ENCODE measurements around the gene SPAG6.
A peak's percentile ranks its signal among the peaks of the same experiment; 100 is the strongest.

SPAG6 gene

DNA sequence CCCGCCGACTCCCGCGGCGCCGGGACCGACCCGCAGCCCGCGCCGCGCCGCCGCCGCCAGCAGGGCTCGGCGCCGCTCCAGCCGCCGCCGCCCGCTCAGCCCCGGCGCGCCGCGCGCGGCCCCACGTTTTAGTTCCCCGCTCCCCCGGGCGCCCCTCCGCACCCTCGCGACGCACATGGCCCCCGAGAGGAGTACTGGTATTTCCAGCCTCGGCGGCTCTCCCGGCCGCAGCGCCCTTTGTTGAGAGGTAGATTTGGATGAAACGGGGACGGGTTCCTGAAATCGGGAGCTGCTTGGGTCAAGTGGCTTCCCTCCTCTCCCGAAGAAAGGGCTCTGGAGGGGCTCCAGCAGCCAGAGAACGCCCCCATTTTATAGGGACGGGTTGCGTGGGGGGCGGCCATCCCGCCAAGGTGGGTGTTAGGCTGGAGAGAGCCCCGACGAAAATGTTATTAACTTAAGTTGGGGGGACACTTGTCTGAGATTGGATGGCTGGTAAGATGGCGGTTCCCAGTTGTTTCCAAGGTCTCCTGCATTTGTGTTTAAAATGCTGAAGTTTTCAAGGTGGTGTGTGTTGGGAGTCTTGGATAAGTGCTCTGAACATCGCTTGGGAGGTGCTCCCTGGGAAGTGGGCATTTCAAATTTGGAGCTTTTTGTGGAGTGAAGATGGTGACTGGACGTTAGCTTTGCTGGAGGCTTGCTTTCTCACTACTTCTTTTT is 23.2 kb upstream of the SPAG6 start:
- no peak for DNase-seq (ENCODE audit: low spot score)

DNA sequence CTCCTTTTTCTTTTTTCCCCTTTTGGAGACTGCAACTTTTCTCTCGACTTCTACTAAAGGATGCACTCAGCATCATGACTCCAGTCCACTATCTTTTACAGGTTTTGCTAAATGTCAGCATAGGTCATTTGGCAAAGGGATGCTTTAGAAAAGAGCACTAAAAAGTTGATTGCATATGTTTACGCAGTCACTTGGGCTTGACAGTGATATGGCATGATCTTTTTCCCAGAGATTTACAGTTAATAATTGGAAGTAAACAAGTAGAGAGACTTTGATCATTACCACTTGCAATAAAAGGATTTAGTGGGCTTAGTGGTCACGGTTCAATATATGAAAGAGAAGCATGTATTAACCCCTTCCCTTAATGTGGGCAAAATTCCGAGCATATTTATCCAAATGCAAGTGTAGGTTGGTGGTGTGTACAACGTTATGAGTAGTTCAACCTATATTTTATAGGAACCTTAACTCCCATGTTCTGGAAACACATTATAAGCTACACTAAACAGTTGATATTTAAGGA is 22.6 kb upstream of the SPAG6 start:
- DNase-seq (ENCODE audit: low spot score): no peak

DNA sequence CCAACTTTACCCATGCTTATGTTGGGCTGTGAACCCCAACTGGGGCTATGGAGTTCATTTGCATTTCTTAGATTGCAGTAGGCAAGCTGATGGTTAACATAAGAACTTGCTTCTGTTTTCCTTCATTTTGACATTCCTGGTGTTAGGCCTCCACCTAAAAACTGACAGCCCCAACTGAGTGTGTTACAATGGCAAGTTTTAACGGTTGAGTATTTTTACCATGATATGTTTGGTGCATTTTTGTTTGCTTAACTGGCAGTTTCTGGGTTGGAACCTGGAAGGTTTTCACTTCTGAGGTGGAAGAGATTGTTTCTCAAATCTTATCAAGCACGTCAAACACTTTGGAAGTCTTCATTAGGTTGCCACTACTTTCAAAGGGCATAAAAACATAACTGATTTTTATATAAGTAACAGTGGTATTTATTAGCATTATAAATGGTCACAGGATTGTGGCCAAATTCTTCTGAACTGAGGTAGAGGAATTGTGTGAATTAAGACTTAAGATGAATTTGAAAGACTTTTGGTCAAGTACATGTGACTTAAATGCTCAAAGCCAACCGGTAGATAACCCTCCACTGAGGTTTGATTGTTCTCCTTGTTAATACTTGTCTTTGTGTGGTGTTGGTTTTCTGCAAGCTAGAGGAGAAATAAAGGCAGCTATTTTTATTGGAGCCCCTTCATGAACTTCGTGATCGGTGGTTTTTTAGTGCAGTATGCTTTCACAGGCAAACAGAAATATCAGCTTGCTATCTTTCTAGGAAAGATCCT is 21.6 kb upstream of the SPAG6 start:
- no peak for DNase-seq (ENCODE audit: low spot score)

DNA sequence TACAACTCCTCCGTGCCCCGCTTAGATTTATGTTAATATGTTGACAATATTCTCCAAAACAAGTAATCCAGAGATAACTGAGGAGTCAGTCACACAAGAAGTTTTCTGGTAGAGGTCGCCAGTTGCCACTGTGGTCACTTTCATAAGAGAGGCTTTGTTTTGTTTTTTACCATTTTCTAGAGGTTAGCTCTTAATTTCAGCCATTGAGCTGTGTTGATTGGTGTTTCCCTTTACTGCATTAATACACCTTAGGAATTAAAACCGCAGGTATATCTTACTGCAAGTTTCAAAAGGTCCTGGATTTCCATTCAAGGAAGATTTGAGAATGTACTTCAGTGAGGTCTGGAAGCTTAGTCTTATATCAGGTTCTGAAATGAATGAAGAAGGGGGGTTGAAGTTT is 20.9 kb upstream of the SPAG6 start:
- DNase-seq (ENCODE audit: low spot score): no peak

GRCh38 chr10:22324893-22325271 is 20.4 kb upstream of the SPAG6 start:
- no peak for DNase-seq (ENCODE audit: low spot score)

DNA sequence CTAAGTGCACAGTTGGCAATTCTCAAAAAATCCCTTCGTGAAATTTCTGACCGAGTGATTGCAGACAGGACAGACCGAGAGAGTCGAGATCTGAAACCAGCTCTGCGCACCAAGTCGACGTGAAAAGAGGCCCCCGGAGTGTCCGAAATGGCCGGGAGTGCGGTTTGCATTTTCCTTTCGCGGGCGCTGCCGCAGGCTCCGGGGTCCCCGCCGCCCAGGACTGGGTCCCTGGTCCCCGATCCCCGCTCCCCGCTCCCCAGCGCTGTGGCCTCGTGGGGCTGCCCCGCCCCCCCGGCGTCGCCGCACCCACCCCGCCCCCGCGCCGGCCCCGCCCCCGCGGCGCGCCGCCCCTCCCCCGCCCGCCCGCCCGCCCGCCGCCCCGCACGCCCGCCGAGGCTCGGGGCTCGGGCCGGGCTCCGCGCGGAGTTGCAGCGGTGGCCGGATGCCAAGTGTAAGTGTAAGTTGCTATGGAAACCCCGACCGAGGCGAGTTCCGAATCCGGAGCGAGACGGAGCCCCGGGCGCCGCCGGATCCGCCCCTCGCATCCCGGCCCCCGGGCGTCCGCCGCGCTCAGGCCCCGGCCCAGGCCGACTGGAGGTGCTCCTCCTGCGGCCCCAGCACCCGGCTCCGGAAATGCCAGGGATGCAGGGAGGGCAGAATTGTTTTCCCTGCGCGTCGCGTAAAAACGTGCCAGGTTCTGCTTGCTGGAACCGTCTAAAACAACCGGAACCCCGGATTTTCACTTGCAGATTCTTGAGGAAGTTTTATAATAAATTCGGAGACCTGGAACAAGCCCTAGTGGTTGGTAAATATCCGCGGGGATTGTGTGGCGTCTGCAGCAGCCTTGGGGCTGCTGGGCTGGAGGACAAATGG is 19.8 kb upstream of the SPAG6 start:
- DNase-seq (ENCODE audit: low spot score): peak; percentile 74

DNA sequence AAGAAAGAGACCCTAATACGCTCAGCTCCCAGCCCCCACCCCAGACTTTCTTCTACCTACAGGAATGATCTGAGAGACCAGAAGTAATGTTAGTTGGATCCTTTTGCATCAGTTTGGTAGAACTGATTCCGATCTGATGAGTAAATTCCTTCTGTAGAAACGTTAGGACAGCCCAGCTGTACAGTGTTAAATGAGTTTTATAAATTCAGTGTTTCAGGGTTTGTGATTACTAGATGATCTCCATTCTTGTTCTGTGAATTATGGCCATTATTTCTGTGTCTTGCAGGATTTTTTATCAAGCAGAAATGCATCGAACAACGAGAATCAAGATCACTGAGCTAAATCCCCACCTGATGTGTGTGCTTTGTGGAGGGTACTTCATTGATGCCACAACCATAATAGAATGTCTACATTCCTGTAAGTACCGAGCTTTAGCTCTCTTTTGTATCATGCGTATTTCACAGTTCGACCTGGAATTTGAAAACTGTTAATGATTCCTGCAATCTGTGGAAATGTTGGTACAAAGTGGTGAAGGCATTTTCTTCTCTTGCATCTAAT is 19.1 kb upstream of the SPAG6 start:
- no peak for DNase-seq (ENCODE audit: low spot score)

DNA sequence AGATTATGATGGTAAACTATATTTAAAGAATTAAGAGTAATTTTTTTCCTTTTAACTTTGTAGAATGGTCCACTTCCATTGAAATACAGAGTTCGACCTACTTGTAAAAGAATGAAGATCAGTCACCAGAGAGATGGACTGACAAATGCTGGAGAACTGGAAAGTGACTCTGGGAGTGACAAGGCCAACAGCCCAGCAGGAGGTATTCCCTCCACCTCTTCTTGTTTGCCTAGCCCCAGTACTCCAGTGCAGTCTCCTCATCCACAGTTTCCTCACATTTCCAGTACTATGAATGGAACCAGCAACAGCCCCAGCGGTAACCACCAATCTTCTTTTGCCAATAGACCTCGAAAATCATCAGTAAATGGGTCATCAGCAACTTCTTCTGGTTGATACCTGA is 16.1 kb upstream of the SPAG6 start:
- DNase-seq (ENCODE audit: low spot score): no peak

GRCh38 chr10:22332116-22332692 is 13.1 kb upstream of the SPAG6 start:
- no peak for DNase-seq (ENCODE audit: low spot score)

- DNase-seq (ENCODE audit: low spot score): no peak
These were observed 11.9 kb upstream of the SPAG6 start for GRCh38 chr10:22333167-22333974.

- DNase-seq (ENCODE audit: low spot score): no peak
These were observed 11.4 kb upstream of the SPAG6 start for GRCh38 chr10:22333975-22334282.

DNA sequence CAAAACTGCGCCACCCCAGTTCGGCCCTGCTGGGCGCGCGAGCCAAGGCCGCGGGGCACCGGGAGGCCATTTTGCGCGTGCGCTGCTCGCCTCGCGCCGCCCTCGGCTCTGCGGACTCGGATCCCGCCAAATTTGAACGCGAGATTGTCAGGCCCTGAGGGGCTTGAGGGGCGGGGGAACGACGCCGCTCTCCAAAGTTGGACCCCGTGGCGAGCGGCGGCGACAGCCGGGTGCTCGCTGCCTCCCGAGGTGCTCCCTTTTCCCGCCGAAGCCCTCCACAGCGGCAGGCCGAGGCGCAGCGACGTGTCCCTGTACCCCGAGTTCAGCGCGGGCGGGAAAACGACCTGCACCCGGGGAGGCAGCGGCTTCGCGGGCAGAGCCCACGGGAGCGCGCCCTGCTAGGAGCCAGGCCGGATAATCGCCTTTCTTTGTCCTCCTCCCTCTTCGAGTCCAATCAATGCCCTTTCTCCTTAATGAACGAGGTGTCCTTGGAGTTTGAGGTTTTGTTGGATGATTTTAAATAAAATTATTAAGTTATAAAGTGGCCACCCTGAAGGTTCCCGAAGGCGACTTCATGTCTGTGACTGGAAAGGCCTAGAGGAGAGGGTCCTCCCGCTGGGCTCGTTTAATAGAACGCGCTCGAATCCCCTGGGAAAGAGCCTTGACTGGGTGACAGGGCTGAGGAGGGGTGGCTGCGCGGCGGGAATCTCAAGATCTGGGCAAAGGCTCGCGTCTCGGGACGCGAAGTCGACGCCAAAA is 10.7 kb upstream of the SPAG6 start:
- no peak for DNase-seq (ENCODE audit: low spot score)

- no peak for DNase-seq (ENCODE audit: low spot score)
These were observed 9.9 kb upstream of the SPAG6 start for GRCh38 chr10:22335173-22335933.

- no peak for DNase-seq (ENCODE audit: low spot score)
These were observed 7.0 kb upstream of the SPAG6 start for GRCh38 chr10:22338185-22338900.

GRCh38 chr10:22338931-22339330 is 6.4 kb upstream of the SPAG6 start:
- no peak for DNase-seq (ENCODE audit: low spot score)

GRCh38 chr10:22339761-22340328 is 5.5 kb upstream of the SPAG6 start:
- DNase-seq (ENCODE audit: low spot score): no peak

GRCh38 chr10:22340329-22341189 is 4.7 kb upstream of the SPAG6 start:
- peak; percentile 80 for DNase-seq (ENCODE audit: low spot score)
